A549 treated with CpdA at 1 μM for 4 hours (cell line): ENCODE measurements around the gene OSMR. TPM values are rescaled to one million over a fixed set of nuclear protein-coding genes. Genes with fewer than 3 reads are reported as not detected.

Source experiments
- total RNA-seq: library from RNA; stranded (reverse); fragments of 200-300 nt; extraction: Qiagen RNA extraction; gene quantifications from 5 replicates; pipeline ENCODE4 v1.2.3, GENCODE V29; 2022; ENCODE audit warnings: low read depth

Gene OSMR
- 57.7 to 84.1 TPM (median 76.1 TPM) in 5 replicates for total RNA-seq

DNA sequence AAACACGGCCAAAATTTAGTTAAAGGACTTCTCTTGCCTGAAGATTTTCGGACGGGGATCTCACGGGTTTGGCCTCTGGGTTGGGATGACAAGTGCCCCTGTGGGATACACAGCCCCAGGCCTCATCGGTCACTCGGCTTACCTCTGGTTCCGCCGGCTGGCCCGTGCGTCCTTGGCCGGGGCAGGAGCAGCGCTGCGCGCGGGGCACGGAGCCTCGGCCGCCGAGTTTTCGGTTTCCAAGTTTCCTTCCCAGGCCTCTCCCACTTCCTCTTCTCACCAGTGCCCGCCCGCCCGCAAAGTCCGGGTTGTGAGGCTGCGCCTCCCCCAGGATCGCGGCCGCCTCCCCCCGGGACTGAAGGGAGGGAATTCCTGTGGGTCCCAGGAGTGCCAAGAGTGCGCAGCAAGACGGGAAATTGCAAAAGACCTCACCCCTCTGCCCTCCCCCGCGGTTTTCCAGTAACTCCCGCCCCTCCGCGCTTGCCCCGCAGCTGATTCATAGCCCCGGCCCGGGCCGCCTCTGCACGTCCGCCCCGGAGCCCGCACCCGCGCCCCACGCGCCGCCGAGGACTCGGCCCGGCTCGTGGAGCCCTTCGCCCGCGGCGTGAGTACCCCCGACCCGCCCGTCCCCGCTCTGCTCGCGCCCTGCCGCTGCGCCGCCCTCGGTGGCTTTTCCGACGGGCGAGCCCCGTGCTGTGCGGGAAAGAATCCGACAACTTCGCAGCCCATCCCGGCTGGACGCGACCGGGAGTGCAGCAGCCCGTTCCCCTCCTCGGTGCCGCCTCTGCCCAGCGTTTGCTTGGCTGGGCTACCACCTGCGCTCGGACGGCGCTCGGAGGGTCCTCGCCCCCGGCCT is at the start of gene OSMR:
TSS of gene OSMR (plus strand) at position 487 of the 853 bp plus-strand sequence. CDS start 23,033 bp downstream, outside the sequence.

Other genes with a start within 250 kb of the OSMR start
- 9.3 to 13.1 TPM (median 10.8 TPM) in 5 replicates for gene RICTOR, start 228.4 kb downstream of the OSMR start, total RNA-seq